GM19467 (cell line): Measurements from ENCODE around the gene LY6G6F.

Experiments used
- ATAC-seq: cut with Tn5 transposase; IDR thresholded peaks from one replicate; pipeline ENCODE4 v1.9.1; 2021; ENCODE audit warnings: mild to moderate bottlenecking, moderate library complexity; ENCODE audit not compliant: unreplicated experiment

The LY6G6F gene

DNA sequence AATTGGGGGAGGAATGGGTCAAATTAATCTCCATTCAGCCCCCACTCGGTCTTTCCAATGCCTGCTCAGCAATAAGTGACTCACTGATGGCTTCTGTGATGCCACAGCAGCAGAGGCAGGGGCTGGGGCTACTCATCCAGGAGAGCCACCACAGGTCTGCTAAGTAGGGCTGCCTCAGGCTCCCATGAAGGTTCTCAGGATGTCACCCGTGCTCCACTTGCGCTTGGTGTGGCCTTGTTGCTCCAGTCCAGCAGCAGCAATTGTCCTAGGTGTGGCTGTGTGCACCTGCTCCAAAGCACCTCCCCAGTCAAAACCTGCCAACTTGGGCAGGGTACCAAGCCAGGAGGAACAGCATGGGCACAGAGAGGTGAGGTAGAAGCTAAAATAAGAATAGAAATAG lies 15.5 kb downstream of the LY6G6F start:
- ATAC-seq, result no peak

DNA sequence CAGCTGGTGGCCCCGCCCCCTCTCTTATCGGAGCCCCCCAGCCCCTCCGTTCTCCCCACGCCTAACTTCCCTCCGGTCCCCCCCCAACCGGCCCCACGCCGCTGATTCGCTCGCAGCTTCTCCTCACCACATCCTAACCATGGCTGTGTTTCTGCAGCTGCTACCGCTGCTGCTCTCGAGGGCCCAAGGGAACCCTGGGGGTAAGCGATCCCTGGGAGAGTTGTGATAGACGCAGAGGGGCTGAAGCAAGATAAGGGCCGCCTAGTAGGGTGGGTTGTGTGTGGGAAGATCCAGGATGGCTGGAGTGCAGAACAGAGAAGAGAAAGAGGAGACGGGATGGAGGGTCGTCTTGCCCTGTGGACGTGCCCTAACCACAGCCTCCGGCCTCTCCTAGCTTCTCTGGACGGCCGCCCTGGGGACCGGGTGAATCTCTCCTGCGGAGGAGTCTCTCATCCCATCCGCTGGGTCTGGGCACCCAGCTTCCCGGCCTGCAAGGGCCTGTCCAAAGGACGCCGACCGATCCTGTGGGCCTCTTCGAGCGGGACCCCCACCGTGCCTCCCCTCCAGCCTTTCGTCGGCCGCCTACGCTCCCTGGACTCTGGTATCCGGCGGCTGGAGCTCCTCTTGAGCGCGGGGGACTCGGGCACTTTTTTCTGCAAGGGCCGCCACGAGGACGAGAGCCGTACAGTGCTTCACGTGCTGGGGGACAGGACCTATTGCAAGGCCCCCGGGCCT lies 16.7 kb downstream of the LY6G6F start, which contains the start of gene MPIG6B:
MPIG6B (plus strand) TSS at position 129 of the 735 bp plus-strand sequence; CDS start at position 140, 11 bp downstream.
- ATAC-seq, result no peak

DNA sequence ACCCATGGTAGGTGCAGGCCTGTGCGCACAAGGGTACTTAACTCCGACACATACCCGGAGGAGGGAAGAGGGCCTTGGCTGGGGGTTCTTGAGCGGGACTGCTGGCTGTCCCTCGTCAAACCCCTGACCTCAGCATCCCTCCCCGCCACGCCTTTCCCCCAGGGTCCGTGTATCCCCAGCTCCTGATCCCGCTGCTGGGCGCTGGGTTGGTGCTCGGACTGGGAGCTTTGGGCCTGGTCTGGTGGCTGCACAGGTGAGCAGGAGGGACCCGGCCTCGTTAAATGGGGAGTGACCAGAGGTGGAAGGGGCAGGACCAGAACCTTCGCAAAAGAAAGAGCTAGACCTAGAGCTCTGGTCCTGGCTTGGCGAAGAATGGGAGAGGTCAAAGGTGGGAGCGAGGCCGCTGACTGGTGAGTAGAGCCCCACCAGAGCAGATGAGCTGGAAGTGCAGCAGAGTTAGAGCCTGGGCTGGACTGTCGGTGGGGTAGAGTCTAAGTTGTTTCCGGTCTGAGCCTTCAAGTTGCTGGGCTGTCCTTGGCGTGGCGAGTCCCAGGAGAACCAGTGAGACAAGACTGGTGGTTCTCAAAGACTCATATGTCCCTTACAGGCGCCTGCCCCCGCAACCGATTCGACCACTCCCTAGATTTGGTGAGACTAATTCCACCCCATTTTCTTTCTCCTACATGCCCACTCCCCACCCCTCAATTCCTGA lies 17.5 kb downstream of the LY6G6F start:
- no peak for ATAC-seq

DNA sequence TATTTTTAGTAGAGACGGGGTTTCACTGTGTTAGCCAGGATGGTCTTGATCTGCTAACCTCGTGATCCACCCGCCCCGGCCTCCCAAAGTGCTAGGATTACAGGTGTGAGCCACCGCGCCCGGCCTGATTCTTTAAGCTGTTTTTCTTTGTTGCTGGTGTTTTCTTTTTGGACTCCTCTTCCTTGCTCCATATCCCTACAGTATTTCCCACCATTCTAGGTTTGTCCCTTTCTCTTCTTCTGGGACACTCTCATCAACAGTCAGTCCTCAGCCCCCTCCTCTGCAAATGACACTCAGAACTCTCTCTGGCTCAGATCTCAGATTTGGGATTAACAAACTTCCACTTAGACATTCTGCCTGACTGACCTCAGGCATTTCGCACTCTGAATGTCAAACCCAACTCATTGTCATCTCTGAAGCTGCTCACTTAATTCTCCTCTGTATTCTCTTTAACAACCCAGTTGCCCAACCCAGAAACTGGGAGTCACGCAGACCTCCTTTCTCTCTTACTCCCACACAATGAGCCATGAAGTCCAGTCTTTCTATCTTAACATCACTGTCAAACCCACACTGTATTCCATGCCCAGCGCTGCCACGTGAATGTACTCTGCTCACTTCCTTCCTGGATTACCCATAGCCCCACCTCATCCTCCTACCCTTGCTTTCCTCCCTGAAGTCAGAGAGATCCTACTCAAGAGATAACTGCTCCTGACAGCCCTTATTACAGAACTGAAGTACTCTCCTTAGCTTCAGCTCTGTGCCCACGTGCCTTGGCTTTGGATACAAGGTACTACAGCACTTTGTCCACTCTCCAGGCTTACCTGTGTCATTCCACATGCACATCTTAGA lies 19.1 kb downstream of the LY6G6F start:
- ATAC-seq, result no peak

DNA sequence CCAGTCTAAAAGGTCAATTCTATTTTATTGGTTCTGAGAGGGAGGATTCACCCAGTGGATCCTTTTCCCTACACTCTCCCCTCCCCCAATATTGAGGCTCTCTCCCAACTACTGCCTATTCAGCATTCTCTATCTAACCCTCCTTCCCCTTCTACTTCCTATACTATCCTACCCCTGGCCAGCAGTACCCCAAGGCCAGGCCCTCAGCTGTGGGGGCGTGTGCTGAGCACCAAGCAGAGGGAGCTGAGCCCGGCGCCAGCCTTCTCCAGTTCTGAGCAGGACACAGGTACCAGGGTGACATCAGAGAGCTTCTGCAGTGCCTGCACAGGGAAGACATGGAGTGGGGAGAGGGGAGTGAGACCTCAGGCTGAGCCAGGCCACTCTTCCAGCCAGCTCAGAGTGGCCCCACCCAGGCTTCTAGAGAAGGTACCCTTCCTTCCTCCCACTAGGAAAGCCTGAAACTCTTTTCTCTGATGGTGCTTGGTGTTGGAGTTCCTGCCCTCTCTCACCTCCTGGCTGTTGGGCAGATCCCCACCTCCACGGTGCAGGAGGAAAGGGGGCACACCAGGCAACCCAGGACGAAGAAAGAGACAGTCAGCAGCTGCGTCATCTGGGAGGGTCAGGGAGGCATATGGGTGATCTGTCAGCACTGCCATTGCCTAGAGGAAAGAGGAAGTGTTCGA lies 20.5 kb downstream of the LY6G6F start:
- ATAC-seq, result peak; percentile 44

DNA sequence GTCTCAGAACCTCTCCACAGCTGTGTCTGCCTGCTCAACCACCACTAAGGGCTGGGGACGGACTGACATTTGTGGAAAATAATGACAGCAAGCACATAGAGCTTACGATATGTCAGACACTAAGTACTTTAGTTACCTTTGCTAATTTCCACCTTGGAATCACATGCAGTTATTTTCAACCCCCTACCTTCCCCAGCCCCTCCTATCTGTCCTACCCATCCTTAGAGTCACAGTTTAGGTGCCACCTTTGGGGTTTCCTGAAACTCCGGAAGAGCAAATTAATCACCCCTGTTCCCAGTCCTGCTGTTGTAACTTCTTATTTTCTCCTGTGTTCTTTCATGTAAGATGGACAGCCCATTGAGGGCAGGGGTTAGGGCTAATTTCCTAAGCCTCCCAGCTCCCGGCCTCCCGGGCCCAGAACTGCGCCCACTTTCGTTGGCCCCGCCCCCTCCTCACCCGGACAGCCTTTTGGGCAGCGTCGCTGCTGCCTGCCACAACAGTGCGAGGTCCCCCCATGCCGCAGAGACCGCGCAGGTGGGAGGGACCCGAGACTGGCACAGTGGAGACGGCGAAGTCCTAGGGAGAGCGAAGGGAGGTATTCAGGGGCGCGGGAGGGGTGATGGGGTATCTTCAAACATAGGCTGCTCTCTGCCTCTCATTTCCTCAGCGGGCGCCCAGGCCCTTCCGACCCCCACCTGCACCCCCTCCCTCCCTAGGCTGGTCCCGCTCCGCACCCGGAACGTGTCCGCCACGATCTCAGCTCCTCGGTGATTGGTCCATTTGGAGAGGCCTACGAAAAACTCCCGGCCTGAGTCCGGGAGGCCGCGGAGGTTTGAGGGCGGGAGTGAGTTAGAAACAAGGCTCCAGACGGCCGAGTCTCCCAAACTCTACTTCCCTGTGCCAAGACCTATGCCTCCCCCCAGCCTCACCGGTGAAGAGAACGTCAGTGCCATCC lies 21.3 kb downstream of the LY6G6F start:
- ATAC-seq, result no peak

DNA sequence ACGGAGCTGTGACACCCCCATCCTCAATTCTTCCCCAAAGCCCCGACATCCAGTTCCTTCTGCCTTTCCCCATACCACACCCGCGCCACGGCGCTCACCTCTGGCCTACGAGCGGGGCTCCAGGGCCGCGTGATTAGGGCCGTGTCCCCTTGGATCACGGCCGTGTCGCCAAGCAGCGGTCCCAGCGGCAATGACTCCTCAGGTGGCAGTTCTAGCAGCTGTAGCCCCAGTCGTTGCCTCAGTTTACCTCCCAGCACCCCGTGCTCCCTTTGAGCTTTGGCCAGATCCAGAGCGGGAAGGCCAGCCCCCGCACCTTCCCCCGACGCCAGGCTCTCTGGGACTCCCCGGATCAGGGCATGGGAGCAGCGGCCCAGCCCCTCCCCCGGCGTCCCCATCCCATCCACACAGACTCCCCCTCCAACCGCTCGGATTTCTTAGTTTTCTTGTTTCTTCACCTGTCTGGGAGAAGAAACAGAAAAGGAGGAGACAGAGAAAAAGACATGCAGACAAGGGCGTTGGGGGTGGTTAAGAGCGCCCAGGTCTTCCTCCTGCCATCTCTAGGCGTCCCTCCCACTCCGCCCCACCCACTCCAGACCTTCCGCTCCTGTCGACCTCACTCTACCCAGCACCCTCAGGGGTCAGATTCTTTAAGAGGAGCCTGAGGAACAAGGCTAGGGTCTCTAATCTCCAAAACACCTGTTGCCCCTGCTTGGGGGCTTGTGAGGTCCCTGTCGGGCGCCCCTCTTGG lies 22.3 kb downstream of the LY6G6F start, which contains the start of gene DDAH2:
DDAH2 (minus strand) TSS at position 533 of the 748 bp plus-strand sequence; CDS start at position 395, 138 bp downstream.
- ATAC-seq, result no peak

DNA sequence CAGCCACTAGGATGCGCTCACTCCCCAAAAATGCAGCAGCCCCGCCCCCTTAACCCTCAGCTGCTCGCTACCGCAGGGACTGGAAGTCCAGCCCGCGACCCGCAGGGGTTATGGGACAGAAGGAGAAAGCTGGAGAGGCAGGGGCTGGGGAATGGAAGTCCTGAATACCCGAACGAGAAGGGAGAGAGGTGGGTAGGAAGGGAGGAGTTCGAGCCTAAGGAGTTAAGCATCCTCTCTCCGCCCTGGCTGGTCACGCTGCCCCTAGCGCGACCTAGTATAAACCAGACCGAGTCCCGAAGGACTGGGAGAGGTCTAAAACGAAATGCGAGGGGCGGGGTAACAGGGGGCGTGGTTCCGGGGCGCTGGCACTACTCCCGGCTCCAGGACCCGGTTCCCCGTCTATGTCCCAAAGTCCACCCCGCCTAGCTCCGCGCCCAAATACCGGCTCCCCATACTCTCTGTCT lies 22.9 kb downstream of the LY6G6F start:
- peak; percentile 43 for ATAC-seq

DNA sequence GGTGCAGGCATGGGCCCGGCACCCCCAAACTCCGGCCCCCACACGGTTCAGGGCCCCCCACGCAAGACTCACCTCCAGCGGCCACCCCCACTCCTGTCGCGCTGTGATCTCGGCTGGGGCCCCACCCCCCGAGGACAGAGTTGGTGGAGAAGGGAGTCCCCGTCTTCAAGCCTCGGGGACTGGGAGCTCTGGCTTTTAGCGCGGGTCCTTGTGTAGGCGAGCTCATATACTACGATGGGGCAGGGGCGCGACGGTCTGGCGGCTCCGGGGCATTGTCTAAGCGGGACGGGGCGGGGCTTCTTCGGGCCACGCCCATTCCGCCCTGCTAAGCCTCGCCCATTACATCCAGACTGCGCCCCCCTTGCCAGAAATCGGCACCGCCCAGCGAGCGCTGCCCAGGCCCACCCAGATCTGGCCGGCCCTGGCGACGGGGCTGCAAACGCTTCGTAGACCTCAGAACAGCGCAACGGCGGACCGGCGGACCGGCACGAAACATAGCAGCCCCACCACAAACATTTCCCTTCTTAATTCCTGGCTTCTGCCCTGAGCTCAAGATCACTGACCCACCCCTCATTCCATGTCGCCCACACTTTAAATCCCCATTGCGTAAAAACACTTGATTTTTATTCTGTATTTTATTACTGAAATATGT lies 23.4 kb downstream of the LY6G6F start:
- ATAC-seq, result no peak

DNA sequence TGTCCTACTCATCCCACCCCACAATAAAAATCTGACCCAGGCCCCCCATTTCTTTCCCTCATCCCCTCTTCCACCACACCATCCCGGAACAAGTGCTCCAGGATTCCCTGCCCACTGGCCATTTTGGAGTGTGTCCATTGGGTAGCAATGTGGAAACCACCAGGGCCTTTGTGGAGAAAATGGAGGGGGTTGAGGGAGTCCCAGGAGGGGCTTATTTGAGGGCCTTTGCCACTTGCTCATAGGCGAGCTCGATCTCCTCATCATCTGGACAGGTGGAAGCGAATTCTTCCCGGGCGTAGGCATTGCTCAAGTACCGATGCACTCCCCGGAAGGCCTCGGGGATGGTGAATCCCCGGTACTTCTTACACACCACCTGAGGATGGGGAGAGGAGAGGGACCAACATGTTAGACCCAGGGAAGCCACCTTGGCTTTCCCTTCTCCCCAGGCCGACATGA lies 24.0 kb downstream of the LY6G6F start:
- no peak for ATAC-seq

DNA sequence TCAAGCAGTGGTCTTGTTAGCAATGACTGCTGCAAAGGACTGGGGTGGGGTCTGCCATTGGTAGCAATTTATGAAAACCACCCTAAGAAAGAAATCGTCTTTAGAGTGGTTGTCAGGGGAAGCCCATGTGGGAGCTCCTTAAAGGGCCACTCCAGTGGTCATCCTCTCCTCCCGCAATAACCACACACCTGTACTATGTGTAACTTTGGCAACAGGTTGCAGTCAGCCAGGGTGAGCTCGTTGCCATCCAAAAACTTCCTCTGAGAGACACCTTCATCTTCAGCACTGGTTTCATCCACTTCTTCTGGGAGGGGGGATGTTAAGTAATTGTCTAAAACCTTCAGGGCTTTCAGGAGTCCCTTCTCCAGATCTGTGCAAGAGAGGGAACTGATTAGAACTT lies 25.4 kb downstream of the LY6G6F start:
- no peak for ATAC-seq

DNA sequence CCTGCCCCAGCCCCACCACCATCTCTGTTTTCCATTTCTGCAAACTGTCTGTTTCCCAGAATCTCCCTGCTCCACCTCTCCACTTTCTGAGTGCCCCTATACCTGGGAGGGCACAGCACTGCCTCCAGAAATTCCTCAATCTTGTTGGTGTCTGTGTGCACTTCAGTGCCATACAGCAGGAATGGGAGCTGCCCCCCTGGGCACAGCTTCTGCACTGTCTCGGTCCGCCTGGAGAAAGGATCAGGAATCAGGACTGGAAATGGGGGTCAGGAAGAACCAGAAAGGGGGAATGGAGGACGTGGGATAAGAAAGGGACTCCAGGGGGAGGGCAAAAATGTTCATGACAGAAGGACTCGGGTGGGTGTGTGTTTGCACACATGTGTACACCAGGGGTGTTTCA lies 27.1 kb downstream of the LY6G6F start:
- no peak for ATAC-seq

DNA sequence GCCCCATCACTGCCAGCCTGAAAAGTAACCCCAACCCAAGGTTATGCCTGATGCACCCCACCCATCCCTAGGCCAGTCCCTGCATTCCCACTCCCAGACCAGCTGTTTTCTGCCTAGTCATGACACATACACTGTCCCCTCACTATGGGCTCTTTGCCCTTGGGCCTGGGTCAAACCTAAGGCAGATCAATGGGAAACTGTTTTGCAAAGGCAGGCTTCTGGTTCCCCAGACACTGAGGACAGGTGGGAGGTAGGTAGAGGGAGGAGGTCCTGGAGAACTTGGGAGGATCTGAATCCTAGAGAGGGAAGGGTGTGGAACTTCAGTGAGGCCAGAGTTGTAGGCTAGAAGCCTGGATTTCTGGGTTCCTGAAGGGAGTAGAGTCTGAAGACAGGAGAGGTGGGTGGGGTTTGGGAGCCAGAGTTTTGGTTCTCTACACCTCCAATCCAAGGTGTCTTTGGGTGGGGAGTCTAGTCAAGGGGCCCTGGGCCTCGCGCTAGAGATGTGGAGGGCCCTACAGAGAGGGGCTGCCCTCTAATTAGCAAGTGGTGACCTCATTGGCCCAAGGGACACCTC lies 27.7 kb downstream of the LY6G6F start:
- ATAC-seq, result no peak

DNA sequence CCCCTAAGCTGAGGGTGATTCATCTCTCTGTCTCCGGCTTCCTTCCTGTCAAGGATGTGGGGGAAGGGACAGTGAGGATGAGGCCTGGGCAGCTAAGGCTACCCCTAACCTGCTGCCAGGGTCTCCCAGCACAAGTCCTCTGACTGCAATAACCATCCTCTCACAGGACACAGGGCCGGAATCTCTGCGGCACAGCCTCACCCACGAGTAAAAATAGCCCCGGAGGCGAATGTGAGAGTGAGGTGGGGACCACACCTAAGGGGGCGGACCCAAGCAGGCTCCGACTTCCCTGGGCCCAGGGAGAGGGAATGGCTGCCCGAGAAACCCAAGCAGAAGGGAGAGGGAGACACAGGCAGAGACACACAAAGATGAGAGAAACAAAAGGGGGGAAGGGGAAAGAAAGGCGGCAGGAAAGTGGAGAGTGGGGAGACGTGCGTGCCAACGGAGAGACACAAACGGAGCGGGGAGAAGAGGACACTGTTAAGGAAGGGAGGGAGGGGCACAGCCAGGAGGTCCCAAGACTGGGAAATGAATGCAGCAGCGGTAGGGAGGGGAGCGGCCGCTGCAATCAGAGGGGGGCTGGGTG lies 28.2 kb downstream of the LY6G6F start:
- ATAC-seq, result no peak

DNA sequence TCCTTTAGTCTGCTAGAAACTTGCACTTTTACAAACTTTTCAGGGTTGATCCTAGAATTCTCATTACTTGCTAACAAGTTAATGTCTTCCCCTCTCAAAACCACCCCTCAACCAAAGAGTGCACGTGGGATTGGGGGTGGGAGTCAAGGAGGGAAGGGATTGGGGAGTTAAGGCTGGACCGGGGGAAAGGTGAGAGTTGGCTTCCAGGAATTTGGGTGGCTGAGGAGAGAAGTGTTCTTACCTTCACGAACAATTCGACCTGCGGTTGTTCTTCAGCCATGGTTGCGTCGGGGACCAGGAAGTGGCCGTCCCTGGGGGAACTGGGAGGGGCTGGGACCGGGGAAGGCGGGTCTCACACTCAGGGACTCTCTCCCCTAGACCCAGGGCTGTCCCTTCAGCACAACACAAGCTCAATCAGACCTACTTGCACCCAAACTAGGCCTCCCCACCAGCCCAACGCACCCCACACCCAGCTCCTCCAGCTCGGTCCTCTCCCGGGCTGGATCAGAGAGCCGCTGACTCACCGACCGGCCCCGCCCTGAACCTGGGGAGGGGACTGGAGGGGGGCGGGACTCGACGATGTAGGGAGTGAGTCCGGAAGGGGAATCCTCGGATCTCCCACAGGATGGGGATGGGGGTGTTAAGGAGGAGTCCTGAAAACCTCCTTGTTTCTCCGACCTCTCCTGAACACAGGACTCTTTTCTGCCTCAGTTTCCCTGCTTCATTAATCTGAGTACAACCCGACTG lies 29.5 kb downstream of the LY6G6F start, which contains the start of gene CLIC1:
CLIC1 (minus strand) TSS at position 510 of the 747 bp plus-strand sequence; CDS start at position 280, 230 bp downstream.
- ATAC-seq, result no peak

DNA sequence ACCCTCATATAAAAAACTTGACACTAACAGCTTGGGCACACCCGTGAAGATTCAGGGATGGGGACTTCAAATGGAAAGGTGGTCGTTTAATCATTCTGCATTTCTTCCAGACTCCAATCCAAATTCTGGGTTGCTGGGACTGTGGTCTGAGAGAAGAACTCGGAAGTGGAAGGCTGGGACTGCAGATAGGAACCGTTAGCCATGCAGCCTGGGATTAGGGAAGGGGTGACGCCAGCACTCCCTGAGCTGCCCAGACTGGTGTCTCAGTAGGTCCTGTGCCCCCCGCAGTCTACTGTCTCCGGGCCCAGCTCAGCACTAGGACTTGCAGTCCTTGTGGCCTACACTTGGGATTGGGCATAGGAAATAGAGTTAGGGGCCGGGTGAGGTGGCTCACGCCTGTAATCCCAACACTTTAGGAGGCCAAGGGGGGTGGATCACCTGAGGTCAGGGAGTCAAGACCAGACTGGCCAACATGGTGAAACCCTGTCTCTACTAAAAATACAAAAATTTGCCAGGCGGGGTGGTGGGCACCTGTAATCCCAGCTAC lies 30.2 kb downstream of the LY6G6F start:
- ATAC-seq, result no peak
